ENCODE results near the gene IKZF1.

Gene IKZF1

DNA sequence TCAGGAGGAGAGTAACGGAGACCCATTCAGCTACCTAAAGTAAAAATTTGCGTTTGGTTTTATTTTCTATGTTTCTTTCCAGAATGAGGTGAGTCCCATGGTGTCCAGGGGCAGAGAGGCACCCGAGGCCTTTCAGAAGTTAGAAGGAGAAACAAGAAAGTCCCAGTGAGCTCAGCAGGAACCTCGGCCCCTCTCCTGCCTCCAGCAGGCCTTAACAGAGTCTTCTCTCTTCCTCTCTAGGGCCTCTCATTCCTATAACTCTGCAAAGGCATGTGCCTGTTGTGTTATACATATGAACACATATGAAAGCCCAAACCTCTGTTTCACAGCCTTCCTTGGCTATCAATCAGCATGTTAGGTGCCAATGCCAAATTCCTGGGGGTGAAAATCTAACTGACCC, 20.8 kb upstream of the IKZF1 start:
- no peak for FAIRE-seq
- no peak for DNase-seq (ENCODE audit: low spot score)

DNA sequence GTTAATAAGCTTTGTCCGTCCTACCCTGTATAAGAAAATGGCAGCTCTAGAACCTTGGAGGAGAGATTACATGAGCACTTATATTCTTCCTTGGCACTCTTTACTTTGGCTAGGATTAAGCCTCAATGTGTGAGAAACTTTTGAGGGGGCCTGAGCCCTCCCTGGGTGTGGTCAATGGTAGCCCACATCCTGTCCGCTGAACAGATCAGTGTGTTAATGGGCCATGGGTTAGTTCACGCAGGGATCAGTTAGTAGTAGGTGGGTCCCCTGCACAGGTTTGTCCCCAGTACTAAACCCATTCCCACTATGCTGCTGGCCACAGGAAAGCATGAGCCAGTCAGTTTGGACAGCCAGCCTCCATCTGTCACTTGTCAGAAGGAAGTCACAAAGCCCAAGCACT, 20.2 kb upstream of the IKZF1 start:
- FAIRE-seq = peak; percentile 81
- DNase-seq (ENCODE audit: low spot score) = no peak

DNA sequence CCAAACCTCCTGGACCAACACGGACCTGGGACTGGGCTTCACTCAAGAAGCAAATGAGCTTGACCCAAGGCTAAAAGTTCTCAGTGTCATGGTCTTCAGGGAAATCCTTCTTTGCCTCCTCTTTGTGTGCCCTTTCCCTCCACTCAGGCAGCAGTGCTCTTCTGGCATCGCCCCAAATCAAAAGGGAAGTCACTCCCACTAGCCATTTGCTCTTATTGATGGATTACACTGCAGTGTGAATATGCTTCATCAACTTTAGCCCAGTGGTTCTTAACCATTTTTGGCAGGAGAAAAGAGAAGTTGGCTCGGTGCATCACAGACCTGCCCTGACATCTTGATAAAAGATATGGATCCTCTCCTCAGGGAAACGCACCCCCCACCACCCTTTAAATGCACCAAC, 19.2 kb upstream of the IKZF1 start:
- DNase-seq (ENCODE audit: low spot score) = no peak
- FAIRE-seq = no peak

DNA sequence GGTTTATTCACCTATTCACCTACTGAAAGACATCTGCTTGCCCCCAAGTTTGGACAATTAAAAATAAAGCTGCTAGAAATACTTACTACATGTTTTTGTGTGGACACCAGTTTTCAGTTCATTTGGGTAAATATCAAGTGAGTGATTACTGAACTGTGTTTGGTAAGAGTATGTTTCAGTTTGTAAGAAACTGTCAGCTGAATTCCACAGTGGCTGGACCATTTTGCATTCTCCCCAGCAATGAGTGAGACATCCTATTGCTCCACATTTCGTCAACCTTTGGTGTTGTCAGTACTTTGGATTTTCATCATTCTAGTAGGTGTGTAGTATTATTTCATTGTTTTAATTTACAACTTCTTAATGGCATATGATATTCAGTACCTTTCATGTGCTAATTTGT, 17.4 kb upstream of the IKZF1 start:
- no peak for DNase-seq (ENCODE audit: low spot score)
- no peak for FAIRE-seq

DNA sequence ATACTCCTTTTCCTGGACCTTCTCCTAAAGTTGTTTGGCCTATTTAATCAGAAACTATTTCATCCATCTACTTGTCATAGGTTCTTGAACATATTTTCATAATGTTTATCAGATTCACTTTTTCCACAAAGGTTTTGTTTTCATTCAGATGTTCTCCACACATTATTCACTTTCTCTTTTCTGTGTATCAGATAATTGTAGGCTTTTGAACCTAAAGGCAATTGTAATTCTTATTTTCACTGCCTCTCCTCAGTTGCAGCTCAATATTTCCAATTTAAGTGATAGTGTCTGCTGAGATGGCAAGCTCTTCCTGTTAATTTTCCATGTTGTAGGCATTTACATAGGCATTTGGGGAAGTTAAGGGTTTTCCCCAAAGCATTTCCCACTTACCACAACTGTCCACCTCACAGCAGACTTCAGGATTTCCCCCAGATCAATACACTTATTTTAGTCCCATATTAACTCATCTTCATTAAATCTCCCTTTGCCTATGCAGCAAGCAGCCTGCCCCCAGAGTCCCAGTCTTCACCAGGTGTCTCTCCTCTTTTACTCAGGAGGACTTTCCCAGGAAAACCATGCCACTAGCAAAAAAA, 12.3 kb upstream of the IKZF1 start:
- FAIRE-seq = no peak

DNA sequence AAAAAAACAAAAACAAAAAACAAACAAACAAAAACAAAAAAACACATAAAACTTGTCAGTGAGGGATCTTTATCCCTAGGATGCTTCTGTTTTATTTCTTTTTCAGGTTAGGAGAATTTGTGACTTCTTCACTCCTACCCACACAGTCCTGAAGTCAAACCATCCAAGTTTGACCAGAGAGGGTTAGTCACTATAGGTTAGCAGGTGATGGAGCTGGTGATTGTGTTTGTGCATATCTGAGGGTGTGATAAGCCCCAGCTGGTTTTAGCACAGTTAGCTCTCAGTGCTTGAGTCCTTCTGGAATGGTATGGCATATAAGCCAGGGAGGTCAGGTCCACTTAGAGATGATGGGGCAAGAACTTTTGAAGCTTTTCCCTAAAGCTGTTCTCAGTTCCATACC, 11.8 kb upstream of the IKZF1 start:
- FAIRE-seq (no peak), DNase-seq (ENCODE audit: low spot score) (no peak)

More for the DNA sequence above, 12.3 kb upstream of the IKZF1 start:
- DNase-seq (ENCODE audit: low spot score) = no peak

DNA sequence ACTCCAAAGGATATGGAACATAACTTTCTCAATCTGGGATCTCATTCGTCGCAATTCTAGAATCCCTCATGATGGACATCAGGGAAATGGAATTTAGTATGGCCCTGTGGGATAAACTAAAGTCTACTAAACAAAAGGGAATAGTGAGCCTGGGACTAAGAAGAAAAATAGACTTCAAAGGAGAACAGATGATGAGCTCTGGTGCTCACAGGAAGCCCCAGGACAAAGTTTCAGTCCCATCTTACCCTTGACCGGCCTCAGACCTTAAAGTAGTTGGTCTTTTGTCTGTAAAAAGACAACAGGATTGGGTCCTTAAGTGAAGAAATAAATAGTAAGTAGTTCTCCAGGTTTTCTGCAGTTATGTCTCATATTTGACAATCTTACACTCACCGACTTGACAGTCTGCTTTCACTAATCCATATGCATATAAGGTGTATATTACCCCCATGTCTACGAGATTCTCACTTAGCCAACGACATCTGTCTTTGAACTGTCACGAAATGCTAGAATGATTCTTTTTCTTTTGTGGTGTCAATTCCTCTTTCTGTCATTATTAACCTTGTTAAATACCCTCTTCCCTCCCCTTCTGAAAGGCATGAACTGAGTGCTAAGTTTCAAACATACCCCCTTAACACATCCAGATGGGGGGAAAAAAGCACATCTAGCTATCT, 10.9 kb upstream of the IKZF1 start:
- FAIRE-seq = no peak
- DNase-seq (ENCODE audit: low spot score) = no peak

DNA sequence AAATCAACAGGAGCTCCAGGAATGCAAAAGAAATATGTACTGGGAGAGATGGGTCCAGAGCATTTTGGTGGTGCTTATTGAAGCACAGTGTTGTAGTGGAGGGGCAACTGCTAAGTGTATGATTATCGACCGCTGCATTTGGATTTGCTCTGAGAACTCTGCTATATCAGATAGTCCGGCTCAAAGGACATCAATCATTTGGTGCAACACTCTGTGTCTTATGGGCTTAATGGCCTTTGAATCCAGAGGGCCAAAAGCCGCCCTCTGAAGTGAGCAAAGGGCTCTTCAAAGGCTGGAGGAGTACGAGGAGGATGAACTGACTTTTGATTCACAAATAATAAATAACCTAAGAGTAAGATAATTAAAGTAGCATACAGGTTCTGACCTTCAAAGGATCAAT, 9.4 kb upstream of the IKZF1 start:
- no peak for FAIRE-seq

DNA sequence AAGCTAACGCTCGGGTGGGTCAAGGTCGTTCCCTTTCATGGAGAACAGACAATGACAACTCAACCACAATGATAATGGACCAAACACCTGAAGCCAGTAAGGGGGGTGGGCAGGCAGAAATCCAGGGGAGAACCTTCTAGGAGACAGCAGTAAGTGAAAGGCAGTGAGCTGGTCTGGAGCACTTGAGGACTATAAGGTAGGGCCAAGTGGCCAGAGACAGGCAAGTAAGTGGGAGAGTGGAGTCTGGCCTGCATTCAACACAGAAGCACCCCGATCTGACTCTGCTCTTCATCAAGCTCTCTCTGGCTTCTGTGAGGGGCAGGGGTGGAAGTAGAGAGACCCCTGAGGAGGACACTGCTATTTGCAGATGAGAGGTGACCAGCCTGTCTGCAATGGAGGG, 7.7 kb upstream of the IKZF1 start:
- FAIRE-seq (no peak), DNase-seq (ENCODE audit: low spot score) (no peak)

More for the DNA sequence above, 9.4 kb upstream of the IKZF1 start:
- no peak for DNase-seq (ENCODE audit: low spot score)

DNA sequence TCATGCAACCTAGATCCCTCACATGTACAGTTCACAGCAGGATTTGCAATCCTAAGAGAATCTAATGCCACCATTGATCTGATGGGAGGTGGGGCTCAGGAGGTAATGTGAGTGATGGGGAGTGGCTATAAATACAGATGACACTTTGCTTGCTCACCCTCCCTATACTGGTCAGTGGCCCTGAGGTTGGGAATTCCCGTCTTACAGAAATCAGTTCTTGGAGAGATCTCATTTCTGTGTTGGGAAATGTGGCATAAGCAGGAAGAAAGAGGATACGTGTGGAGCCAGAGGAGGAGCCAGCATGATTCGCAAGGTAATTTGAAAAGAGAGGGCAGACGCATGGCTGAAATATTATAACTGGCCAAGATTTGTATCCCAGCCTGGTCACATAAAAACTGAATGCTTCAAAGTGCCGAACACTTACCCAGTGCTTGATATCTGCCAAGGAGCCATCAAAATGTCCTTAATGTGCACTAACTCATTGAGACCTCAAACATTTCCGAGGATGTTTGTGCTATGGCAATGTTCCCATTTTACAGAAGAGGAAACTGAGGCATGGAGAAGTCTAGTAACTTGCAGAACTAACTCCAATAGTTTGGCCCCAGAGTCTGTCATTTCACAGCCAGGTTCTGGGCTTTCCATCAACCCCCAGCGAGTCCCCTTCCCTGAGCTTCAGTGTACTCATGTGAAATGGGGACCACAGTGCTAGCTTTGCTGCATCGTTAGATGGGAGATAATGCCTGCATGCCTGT, 5.5 kb upstream of the IKZF1 start:
- FAIRE-seq (no peak), DNase-seq (ENCODE audit: low spot score) (no peak)

DNA sequence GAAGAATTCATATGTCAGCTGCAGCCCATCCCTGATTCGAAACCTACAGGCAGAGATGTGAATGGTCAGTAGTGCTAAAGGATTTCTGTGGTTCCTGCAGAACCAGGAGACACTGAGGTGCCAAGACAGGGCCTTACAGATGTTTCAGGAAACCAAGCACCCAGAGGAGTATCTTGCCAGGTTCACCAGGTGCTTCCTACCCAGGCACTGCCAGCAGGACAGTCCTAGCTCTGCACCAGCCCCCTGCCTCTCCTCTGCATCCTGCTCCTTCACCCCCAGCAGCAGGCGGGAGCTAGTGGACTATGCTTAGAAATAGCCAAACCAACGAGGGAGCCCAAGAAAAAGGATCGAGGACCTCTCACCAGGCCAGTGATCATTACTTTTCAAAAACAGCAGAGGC, 4.2 kb upstream of the IKZF1 start:
- FAIRE-seq = no peak

DNA sequence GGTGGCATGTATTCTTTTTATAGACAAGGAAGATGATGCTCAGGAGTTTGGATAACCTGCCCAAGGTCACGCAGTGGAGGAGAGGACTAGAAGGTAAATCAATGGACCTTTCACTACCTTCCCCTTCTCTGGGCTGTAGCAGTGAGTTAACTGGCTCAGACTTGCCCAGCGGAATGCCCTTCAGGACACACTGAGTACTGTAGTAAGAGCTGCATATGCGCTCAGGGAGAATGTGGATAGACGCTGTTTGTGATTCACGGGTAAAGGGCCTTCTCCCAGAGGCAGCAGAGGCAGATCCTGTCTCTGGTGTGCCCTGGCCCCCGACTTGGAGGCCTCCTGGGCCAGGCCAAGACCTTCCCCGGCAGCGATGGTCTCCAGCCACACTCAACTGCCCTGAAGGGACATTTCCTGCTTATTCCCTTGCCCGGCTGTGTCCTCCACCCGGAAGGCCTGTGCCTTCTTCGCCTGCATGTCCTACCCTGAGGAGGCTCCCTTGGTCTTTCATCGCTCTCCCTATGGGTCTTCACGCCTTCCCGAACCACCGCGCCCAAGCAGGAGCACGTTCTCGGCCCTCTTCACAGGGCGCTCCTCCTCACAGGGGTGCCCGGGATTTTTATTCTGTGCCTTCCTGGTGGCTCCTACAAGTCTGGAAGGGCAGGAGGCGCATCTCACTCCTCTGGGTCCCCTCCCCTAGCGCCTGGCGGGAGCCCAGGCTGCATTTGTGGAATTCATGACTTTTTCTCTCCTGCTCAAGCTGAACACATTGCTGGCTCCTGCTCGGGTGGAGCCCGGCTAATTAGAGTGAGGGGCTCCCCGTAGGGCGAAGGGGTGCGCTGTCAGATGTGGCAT, 1.8 kb upstream of the IKZF1 start:
- FAIRE-seq (peak; percentile 23), DNase-seq (ENCODE audit: low spot score) (no peak)

More for the DNA sequence above, 4.2 kb upstream of the IKZF1 start:
- no peak for DNase-seq (ENCODE audit: low spot score)

DNA sequence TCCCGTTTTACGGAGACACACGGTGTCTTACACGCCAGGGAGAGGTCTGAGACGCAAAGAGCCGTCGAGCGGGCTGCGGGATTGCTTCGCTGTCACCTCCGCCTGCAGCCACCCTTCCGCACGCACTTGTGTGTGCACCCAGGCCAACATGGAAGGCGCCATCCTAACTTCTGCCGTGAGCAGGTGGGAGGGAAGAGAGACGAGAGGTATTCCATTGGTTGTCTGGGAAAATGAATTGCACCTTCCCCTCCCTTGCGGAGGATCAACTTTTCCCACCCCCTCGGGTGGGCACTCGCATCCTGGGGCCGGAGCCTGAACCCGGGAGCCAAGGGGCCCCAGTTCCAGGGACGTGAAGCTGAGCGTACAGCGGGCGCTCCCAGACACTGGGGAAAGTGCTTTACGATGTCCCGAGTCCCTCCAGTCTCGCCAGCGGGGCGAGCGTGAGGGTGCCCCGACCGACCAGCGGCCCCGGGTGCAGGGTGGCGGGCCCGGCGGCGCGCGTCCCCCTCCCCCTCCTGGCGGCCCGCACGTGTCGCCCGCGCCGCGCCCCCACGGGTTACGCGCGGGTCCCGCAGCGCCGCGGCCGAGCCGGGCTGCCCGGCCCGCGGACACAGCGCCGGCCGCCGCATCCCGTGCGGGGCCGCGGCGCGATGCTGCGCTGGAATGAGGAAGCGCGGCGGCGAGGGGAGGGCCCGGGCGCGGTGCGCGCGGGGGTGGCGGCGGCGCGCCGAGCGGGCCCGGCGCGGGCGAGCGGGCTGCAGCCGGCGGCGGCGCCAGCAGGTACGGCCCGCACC, 984 bp upstream of the IKZF1 start:
- FAIRE-seq (peak; percentile 82), DNase-seq (ENCODE audit: low spot score) (peak; percentile 22)

DNA sequence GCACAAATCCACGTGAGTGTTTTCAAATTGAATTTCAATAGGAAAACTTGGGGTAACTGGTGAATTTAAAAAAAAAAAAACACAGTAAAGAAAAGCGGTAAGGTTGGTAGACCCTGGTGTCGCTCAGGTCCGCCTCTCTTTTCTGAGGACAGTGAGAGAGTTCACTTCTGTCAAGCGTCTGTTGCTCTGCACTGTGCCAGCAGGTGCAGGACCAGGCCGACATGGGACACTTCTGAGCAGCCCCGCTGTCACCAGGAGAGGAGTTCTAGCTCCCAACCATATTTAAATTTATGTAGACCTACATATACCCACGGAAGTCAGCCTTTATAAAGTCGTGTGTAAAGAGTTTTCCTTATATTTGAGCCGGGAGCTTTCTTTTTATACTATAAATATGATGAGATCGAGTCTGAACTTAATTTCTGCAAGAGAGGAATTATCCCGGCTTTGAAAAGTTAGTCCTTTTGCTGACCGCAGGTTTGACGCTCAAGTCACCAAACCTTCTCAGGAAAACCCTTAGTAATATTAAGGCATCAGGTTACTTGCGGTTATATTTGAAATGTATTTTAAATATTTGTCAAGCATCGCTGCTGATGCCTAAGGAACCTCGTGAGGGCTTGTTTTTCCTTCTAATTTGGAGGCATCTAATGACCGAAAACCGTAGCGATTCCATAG, 531 bp downstream of the IKZF1 start:
- DNase-seq (ENCODE audit: low spot score) = peak; percentile 48
- no peak for FAIRE-seq

DNA sequence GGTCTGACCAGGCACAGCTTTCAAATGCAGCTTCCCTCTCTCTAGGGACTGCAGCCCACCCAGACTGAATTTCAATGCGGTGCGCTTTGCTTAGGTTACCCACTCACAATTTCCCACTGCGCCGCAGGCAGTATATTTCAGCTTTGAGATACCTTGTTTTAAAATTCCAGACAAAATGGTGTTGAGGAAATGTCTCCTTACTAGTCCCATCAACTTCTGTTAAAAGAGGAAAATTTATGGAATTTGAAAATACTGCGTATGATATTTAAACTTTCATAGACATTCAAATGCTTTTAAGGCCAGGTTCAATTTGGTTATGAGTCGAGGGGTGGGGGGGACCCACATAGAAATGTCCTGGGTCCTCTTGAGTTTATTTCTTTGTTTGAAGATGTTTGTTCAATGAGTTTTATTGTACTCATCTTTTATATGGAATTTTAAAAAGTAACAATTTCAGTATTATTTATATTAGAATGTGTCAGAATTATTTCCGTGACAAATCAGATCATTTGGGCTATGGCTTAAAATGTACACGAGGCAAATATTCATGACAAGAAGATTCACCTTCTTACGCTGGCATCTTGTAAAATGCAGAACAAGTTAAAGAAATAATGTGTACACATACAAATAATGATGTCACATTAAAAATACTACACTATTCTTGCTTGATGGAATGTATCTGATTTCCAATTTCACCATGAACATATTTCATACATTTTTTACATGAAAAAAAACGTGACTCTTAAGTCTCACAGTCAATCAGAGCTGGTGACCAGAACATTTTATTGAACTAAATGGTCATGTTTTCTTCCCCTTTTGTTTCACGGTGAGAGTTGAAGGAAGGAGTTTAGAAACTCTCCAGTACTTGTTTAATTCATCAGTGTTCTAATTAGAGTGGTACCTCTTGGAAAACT, 1.3 kb downstream of the IKZF1 start:
- no peak for FAIRE-seq
- no peak for DNase-seq (ENCODE audit: low spot score)

DNA sequence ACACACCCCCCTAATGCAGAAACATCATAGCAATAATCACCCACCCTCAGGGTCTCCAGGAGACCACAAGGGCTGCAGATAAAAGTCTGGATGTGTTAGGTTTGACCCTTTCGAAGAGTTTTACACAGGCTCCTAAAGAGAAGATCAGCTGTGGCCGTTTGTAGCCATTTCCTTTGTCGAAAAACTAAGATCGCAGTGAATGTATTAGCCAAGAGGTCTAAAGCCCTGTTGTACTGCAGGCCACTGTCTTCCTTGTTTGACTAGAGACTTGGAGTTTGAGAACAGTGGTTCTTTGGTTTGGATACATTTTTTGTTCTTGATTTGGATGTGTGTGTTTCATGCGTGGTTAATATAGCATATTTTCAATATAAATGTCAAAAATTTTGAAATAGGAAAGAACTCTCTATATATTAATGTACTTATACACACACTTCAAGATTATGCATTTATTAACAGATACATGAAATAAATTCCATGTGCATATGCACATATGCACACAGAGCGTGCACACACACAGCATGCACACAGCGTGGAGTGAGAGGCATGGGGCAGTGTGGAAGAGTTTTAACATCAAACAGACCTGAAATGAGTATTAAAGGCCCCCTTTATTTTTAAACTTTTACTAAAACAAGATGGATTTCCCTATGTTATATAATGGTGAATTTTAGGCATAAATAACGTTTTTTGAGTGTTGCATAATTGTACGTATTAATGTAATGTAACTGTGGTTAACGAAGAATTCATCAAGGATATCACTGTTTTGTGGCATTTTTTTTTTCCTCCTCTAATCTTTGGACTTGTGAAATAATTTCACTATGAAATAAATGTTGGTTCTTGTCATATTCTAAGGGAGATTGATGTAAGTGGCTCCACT, 2.2 kb downstream of the IKZF1 start:
- DNase-seq (ENCODE audit: low spot score) = no peak
- FAIRE-seq = no peak

DNA sequence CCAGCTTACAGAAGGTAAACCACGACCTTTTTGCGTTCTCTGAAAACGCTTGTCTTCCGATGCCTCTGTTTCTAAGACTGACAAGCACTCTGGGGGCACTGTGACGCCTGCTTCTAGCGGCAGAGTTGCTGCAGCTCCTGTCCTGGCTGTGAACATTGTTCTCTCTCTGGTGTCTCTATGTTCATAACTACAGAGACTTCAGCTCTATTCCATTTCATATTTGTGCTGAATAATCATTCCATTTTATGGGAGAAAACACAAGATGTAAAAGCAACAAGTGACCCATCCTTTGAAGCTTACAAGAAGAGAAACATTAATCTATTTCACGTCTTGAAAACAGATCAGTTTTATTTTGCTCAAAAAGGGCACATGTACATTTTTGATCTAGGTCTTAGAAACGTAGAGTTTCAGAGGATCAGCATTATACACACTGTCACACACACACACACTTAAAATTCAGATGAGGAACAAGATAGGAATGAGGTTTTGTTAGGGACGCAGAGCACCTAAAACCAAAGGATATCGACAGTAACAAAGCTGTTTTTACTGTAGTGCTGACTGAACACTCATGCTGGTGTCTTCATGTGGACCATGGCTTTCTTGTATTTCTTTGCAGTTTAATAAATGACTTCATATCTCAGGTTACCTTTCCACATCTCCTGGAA, 3.0 kb downstream of the IKZF1 start:
- DNase-seq (ENCODE audit: low spot score) (no peak), FAIRE-seq (no peak)

DNA sequence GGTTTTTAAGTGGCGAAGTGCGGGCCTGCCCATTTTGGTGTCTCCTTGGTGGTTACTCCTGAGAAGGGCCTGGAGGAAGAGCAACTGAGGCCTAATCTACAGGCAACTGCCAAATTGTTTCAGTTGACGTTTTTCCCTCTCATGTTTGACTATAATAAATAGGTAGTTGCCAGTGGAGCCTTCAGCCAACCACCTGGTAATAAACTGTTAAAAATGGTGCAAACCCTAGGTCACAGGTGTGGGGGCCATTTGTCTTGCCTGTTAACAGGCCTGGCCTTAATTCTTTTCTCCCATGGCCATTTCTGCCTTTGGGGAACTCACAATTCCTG, 3.7 kb downstream of the IKZF1 start:
- DNase-seq (ENCODE audit: low spot score) (no peak), FAIRE-seq (no peak)

Data from urothelium cell line (cell line).